Measurements from ENCODE around the gene GPER1. TPM values are rescaled to one million over a fixed set of nuclear protein-coding genes. Genes with fewer than 3 reads are reported as not detected.
"Not testable (repeated sequence)": the region's sequence is repeated elsewhere in the genome, so short reads cannot be mapped to it uniquely, and the experiment has no call there.

Gene GPER1
- total RNA-seq, 2 experiments from 2014 or later, result 0.14 to 0.37 TPM

DNA sequence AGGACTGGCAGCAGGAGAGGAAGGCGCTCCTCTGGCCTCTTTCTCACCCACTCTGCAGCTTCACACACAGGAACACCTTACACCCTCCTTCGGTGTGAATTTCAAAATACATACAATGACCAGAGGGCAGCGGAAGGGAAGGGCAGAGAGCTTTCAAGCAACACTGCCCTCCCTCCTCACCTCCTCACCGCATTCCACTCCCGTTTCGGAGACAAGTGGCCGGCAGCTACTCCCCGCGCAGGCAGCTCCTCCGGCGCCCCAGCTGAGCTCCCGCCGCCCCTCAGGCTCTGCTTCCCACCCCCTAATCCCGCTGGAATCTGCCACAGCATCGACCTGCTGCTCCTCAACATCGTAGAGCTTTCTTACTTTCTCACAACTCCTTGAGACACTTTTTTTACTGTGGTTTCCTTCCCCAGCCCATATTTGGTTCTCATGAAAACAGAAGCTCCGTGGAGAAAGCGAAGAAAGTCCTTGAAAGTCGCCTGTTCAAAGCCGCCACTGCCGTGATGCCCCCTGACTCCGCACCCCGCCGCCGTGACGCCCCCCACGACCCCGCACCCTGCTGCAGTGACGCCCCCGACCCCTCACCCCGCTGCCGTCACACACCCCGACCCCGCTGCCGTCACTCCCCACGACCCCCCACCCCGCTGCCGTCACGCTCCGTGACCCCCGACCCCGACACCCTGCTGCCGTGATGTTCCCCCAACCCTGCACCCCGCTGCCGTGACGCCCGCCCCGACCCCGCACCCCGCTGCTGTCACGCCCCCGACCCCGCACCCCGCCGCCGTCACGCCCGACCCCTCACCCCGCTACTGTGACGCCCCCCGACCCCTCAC lies 14.6 kb upstream of the GPER1 start:
- H3K36me3 Mint-ChIP-seq, result no peaks in the 10 kb centered on the region
- no peak overlapping the region for H3K4me3 Mint-ChIP-seq
- no peaks in the 10 kb centered on the region for H3K9me3 Mint-ChIP-seq
- no peak overlapping the region for H3K27ac Mint-ChIP-seq
- H3K27me3 Mint-ChIP-seq, result no peaks in the 10 kb centered on the region
- no peaks in the 10 kb centered on the region for H3K4me1 Mint-ChIP-seq
- no peak for DNase-seq

DNA sequence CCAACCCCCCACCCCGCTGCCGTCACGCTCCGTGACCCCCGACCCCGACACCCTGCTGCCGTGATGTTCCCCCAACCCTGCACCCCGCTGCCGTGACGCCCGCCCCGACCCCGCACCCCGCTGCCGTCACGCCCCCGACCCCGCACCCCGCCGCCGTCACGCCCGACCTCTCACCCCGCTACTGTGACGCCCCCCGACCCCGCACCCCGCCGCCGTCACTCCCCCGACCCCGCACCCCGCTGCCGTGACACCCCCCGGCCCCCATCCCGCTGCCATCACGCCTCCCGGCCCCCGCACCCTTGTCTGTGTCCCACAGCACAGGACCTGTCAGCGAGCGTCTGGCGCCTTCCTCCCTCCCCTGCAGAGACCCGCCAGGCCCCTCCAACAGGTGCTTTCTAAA lies 13.9 kb upstream of the GPER1 start:
- H3K4me1 Mint-ChIP-seq, H3K9me3 Mint-ChIP-seq, H3K27ac Mint-ChIP-seq, H3K4me3 Mint-ChIP-seq, DNase-seq, H3K27me3 Mint-ChIP-seq, H3K36me3 Mint-ChIP-seq: not testable (repeated sequence)

GRCh38 chr7:1074593-1075431 lies 13.1 kb upstream of the GPER1 start:
- no peak for DNase-seq
- Mint-ChIP-seq H3K4me3 (no peak overlapping the region), H3K27ac (no peak overlapping the region), H3K36me3 (no peaks in the 10 kb centered on the region), H3K9me3 (no peaks in the 10 kb centered on the region), H3K4me1 (no peaks in the 10 kb centered on the region), H3K27me3 (no peaks in the 10 kb centered on the region)

DNA sequence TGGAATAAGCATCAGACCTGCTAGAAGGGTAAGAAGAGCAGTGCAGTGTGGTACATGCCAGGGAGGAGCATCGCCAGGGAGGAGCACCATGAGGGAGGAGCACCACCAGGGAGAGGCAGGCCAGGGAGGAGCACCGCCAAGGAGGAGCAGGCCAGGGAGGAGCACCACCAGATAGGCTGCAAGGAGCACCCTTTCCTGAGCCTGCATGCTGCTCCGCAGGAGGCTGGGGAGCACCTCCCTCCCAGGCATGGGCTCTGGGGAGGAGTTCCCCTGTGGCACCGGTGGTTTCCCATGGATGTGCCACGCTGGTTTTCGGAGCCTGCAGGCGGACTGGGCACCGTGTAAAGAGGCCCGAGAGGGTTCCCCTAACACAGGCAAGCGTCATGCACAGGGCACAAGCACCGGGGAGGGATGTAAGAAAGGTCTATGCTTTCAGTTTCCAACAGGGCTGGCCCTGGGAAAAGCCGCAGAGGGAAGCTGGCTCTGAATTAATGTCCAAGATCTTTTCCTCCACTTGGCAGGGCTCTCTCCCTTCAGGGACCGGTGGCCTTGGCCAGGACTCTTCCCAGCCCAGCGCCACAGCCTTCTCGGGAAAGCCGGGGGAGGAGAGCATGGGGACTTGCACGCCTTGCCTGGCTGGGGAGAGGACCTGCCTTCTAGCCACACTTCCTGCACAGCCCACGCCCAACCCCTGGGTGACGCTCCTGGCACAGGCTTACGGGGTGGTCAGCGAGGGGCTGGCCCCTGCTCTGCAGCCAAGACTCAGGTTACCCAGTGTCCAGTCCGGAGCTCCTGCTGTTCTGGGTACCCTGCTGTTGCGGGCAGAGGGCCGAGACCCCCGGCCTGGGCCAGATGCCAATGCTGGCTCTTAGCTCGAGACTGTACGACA lies 11.5 kb upstream of the GPER1 start:
- Mint-ChIP-seq H3K36me3 (no peaks in the 10 kb centered on the region), H3K27me3 (no peaks in the 10 kb centered on the region), H3K9me3 (no peaks in the 10 kb centered on the region), H3K27ac (no peak overlapping the region), H3K4me1 (no peaks in the 10 kb centered on the region), H3K4me3 (no peak overlapping the region)
- no peak for DNase-seq

DNA sequence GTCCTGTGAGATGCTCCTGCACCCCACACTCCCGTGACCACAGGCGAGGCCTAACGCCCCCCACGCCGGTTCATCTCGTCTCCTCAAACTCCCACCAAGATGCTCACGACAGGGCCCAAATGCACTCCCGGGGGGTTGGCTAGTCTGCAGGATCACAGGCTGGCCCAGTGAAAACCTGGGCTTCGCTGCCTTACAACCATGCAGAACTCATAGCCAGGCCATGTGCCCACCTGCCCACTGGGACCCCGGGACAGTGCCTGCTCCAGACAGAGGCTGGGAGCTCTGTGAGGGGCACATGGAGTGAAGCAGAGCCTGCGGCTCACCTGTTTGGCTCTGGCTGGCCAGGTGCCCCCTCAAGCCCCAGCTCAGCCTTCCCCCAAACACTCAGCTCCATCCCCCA lies 9.4 kb upstream of the GPER1 start:
- no peak overlapping the region for H3K4me3 Mint-ChIP-seq
- no peaks in the 10 kb centered on the region for H3K9me3 Mint-ChIP-seq
- no peak overlapping the region for H3K27ac Mint-ChIP-seq
- no peaks in the 10 kb centered on the region for H3K36me3 Mint-ChIP-seq
- no peaks in the 10 kb centered on the region for H3K4me1 Mint-ChIP-seq
- DNase-seq, result no peak
- H3K27me3 Mint-ChIP-seq, result no peaks in the 10 kb centered on the region

DNA sequence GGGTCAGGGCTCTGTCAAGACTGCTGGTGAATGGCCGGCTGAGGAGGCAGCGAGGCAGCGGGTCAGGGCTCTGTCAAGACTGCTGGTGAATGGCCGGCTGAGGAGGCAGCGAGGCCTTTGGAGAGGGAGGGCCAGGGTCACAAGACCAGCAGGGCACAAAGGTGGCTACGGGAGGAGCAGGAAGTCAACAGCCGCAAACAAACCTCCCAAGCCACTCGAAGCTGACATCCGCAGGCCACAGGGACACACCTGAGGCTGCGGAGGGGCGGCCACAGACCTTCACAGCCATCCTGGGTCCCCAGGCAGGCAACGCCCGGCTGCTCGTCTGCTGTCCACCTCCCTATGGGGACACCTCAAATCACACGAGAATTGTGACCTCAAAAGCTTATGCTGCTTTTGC lies 8.9 kb upstream of the GPER1 start:
- no peak for DNase-seq
- Mint-ChIP-seq H3K4me3 (no peak overlapping the region), H3K36me3 (no peaks in the 10 kb centered on the region), H3K9me3 (no peaks in the 10 kb centered on the region), H3K27ac (no peak overlapping the region), H3K4me1 (no peaks in the 10 kb centered on the region), H3K27me3 (no peaks in the 10 kb centered on the region)

DNA sequence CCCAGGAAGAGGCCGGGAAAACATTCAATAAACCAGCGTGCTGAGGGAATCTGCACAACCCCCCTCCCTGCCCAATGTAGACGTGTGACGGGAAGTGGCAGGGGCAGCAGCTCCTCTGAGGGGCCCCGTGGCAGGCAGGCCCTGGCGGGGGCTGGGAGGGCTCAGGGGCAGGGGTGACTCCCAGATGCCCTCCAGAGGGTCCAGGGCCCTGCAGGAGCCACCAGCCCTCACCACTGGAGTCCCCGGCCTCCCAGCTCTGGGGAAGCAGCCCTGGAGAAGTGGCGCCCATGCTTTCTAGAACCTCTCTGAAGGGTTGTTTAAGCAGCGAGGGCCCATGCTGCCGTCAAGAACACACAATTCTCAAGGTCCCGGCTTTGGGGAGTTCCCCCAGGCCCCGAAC lies 8.4 kb upstream of the GPER1 start:
- Mint-ChIP-seq H3K27ac (no peak overlapping the region), H3K4me1 (no peaks in the 10 kb centered on the region), H3K9me3 (no peaks in the 10 kb centered on the region), H3K4me3 (no peak overlapping the region), H3K36me3 (no peaks in the 10 kb centered on the region), H3K27me3 (no peaks in the 10 kb centered on the region)
- no peak for DNase-seq

DNA sequence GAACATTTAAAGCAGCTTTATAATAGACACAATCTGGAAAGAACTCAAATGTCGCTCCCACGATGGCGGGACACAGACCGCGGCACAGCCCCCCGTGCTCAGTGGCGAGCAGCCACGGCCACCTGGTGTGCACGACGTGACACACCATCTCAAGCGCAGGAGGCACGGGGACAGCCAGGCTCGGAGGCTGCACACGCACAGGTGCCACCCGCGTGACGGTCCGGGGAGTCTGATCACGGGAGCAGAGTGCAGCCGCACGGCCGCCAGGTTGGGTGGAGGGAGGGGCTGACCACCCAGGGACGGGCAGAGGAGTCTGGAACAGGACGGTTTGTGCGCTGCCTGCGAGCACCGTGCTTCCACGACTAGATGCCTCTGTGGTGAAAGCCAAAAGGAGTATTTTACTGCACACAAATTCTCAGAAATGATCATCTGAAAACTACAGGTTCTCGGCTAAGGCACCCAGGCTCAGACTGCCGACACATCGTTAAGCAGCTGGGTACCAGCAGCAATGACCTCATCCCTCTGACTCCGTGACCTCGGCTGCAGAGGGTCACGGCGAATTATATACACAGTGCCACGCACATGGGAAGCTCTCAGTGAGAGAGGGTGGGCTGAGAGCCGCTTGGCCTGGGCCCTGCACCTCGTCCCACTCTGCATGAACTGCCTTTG lies 7.5 kb upstream of the GPER1 start:
- H3K9me3 Mint-ChIP-seq, result no peaks in the 10 kb centered on the region
- no peaks in the 10 kb centered on the region for H3K4me1 Mint-ChIP-seq
- DNase-seq, result no peak

DNA sequence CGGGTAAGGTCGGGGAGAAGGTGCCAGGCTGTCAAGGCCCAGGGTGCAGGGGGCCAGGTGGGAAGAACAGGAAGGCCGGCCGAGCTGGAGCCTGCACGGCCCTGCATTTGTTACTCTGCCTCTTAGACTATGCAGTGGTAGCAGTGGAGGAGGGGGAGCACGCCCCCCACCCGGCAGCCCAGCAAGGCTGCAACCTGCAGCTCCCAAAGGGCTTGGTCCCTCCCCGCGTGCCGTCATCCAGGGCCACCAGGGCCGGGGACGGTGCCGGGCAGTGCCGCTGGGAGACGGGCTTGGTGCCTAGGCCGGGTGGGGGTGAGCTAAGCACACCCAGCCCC lies 7.0 kb upstream of the GPER1 start:
- Mint-ChIP-seq H3K36me3 (no peaks in the 10 kb centered on the region), H3K27me3 (no peaks in the 10 kb centered on the region), H3K27ac (no peak overlapping the region), H3K4me1 (no peaks in the 10 kb centered on the region), H3K4me3 (no peak overlapping the region), H3K9me3 (no peaks in the 10 kb centered on the region)
- no peak for DNase-seq

More for the DNA sequence above, 7.5 kb upstream of the GPER1 start:
- no peak overlapping the region for H3K27ac Mint-ChIP-seq
- no peak overlapping the region for H3K4me3 Mint-ChIP-seq
- H3K36me3 Mint-ChIP-seq, result no peaks in the 10 kb centered on the region
- H3K27me3 Mint-ChIP-seq, result no peaks in the 10 kb centered on the region

- no peaks in the 10 kb centered on the region for H3K27me3 Mint-ChIP-seq
- no peak for DNase-seq
- no peaks in the 10 kb centered on the region for H3K36me3 Mint-ChIP-seq
- no peak overlapping the region for H3K27ac Mint-ChIP-seq
- no peak overlapping the region for H3K4me3 Mint-ChIP-seq
- H3K4me1 Mint-ChIP-seq, result peaks cover 2% of the 10 kb centered on the region
- H3K9me3 Mint-ChIP-seq, result no peaks in the 10 kb centered on the region
Measured at GRCh38 chr7:1081336-1081735, 6.6 kb upstream of the GPER1 start.

DNA sequence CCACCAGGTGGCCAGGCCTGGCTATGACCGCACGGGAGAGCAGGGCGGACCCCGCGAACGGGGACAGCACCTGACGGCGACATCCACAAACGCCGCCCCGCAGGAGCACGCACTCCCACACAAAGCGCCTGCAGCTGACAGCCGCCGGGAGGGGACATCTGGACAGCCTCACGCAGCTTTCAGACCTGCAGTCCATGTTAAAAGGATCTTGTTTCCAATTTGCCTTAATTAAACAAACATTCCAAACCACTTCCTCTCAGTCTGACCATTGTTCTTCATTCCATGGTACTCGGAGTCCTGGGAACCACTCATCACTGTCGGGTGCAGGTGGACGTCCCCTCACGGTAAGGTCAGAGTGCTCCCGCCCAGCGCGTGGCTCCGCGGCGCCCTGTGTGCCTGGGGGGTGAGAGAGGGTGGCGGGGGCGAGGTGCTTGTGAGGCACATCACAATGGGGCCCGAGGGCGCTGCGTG lies 5.9 kb upstream of the GPER1 start:
- no peaks in the 10 kb centered on the region for H3K36me3 Mint-ChIP-seq
- peaks cover 7% of the 10 kb centered on the region for H3K4me1 Mint-ChIP-seq
- no peak overlapping the region for H3K4me3 Mint-ChIP-seq
- no peaks in the 10 kb centered on the region for H3K9me3 Mint-ChIP-seq
- DNase-seq, result no peak
- no peak overlapping the region for H3K27ac Mint-ChIP-seq
- no peaks in the 10 kb centered on the region for H3K27me3 Mint-ChIP-seq

DNA sequence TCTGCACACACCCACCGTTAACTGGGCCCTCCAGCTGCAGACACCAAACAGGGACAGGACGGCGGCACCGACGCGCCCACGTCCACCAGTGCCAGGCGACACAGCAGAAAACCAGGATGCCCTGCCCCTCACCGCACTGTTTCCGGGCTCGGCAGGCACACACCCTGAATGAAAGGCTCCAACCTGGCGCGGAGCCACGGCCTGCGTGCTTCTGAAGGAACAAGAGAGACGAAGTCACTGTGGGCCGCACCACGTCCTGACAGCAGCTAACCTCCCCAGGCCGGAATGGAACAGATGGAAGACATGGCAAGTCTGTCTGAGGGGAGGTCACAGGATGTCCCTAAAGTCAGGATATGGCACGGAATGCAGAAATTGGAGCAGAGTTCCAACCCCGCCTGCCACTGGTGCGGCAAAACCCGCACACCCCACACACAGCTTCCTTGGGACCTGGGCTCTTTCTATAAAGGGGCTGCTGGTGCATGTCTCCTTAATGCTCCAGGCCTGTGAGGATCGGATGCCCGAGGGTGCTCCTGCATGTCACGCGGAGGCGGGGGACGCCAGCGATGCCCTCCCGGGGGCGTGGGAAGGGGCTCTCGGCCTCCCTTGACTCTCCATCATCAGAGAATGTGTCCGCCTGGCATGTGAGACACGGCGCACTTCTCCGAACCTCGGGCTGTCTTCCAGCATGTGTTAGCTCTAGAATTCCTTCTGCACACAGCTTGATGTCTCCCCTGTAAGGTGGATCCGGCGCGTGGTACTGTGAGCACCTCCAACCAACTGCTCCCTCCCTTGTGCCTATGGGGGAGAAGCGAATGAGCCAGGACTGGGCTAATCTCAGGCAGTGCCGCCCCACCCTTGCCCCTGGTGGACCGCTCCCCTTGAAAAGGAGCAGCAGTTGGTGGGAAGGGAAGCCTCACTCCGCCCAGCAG lies 3.9 kb upstream of the GPER1 start:
- peaks cover 9% of the 10 kb centered on the region for H3K4me1 Mint-ChIP-seq
- no peaks in the 10 kb centered on the region for H3K9me3 Mint-ChIP-seq
- H3K4me3 Mint-ChIP-seq, result no peak overlapping the region
- no peaks in the 10 kb centered on the region for H3K36me3 Mint-ChIP-seq
- no peaks in the 10 kb centered on the region for H3K27me3 Mint-ChIP-seq
- no peak overlapping the region for H3K27ac Mint-ChIP-seq
- DNase-seq, result no peak

DNA sequence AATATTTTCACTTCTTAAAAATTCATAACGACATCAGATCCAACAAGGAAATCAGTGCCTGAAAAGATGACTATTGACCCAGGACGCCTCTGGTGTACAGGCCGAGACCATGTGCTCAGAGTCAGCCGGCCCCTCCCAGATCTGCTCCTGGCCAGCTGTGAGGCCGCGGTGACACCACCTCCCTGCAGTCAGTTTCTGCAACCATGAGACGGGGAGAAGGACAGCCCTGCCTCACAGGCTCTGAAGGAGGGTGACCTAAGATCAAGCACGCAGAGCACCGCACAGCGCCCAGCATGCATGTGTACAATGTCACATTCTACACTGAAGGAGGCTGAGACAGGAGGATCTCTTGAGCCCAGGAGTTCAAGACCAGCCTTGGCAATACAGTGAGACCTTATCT lies 2.6 kb upstream of the GPER1 start:
- Mint-ChIP-seq H3K4me3 (no peak overlapping the region), H3K27ac (no peak overlapping the region), H3K36me3 (no peaks in the 10 kb centered on the region), H3K4me1 (peaks cover 9% of the 10 kb centered on the region), H3K9me3 (no peaks in the 10 kb centered on the region), H3K27me3 (no peaks in the 10 kb centered on the region)
- DNase-seq, result no peak

Measured in activated naive CD8-positive, alpha-beta T cell treated with anti-CD3 and anti-CD28 coated beads for 36 hours (primary cell).